HG02588 (cell line): Measurements from ENCODE around the gene CAMK1.

ENCODE experiments used
- ATAC-seq: cut with Tn5 transposase; IDR thresholded peaks from one replicate; pipeline ENCODE4 v1.9.1; 2021; ENCODE audit warnings: mild to moderate bottlenecking, moderate library complexity; ENCODE audit not compliant: unreplicated experiment

CAMK1 gene

GRCh38 chr3:9793161-9793781, 23.5 kb upstream of the CAMK1 start:
- ATAC-seq = peak; percentile 4

- peak; percentile 80 for ATAC-seq
Observed at GRCh38 chr3:9792405-9793160, 22.8 kb upstream of the CAMK1 start, which contains the start of the genes ARPC4 and TADA3. TSS of gene ARPC4 (plus strand) at chr3:9793082. CDS start at chr3:9793122, 40 bp downstream. TSS of gene TADA3 (minus strand) at chr3:9792473. CDS start at chr3:9791466, 1,007 bp downstream.

GRCh38 chr3:9791790-9792404, 22.1 kb upstream of the CAMK1 start:
- no peak for ATAC-seq

- no peak for ATAC-seq
Observed at GRCh38 chr3:9791127-9791526, 21.4 kb upstream of the CAMK1 start.

- no peak for ATAC-seq
Observed at GRCh38 chr3:9787714-9788113, 18.0 kb upstream of the CAMK1 start.

- no peak for ATAC-seq
Observed at GRCh38 chr3:9786825-9787669, 17.3 kb upstream of the CAMK1 start.

- no peak for ATAC-seq
Observed at GRCh38 chr3:9786209-9786739, 16.5 kb upstream of the CAMK1 start.

GRCh38 chr3:9785602-9786001, 15.9 kb upstream of the CAMK1 start:
- ATAC-seq = no peak

GRCh38 chr3:9784965-9785364, 15.2 kb upstream of the CAMK1 start:
- ATAC-seq = no peak

- no peak for ATAC-seq
Observed at GRCh38 chr3:9783954-9784353, 14.2 kb upstream of the CAMK1 start.

- no peak for ATAC-seq
Observed at GRCh38 chr3:9782770-9783169, 13.0 kb upstream of the CAMK1 start.

GRCh38 chr3:9781978-9782603, 12.3 kb upstream of the CAMK1 start:
- no peak for ATAC-seq

GRCh38 chr3:9781551-9781950, 11.8 kb upstream of the CAMK1 start:
- ATAC-seq = no peak

- no peak for ATAC-seq
Observed at GRCh38 chr3:9780910-9781309, 11.2 kb upstream of the CAMK1 start.

GRCh38 chr3:9780458-9780812, 10.7 kb upstream of the CAMK1 start:
- ATAC-seq = no peak

GRCh38 chr3:9779721-9780457, 10.1 kb upstream of the CAMK1 start:
- peak; percentile 45 for ATAC-seq

- ATAC-seq = no peak
Observed at GRCh38 chr3:9779075-9779593, 9.4 kb upstream of the CAMK1 start.

- ATAC-seq = no peak
Observed at GRCh38 chr3:9778143-9779074, 8.7 kb upstream of the CAMK1 start.

- no peak for ATAC-seq
Observed at GRCh38 chr3:9777694-9778021, 7.9 kb upstream of the CAMK1 start.
